Ovary (tissue), 3 donors: ENCODE data around the gene FBXL19.

Experiments used
- CTCF ChIP-seq, 3 donors: fragments of 450-650 bp in 2 of 3; fragments of 200-600 bp in 1 of 3; IDR thresholded peaks; one replicate each; pipeline versions ENCODE4 v1.5.1 to v1.8.0; 2016 to 2022; ENCODE audit warnings: antibody characterized with exemption in 3 of 3, mild to moderate bottlenecking in 1 of 3
- POLR2A ChIP-seq: fragments of 450-650 bp; IDR thresholded peaks from one replicate; pipeline ENCODE4 v1.6.1; 2017; ENCODE audit warnings: antibody characterized with exemption, mild to moderate bottlenecking, moderate library complexity
- donor health status: DM: no; HTN: no; CAD: no.

GRCh38 chr16:30963925-30964511 is 40.6 kb downstream of the FBXL19 start:
- TF ChIP-seq CTCF (IDR thresholded peaks at IDR 0.05) = no peak
- no peak for TF ChIP-seq POLR2A
